ENCODE data around the gene FARP1.

Gene FARP1

DNA sequence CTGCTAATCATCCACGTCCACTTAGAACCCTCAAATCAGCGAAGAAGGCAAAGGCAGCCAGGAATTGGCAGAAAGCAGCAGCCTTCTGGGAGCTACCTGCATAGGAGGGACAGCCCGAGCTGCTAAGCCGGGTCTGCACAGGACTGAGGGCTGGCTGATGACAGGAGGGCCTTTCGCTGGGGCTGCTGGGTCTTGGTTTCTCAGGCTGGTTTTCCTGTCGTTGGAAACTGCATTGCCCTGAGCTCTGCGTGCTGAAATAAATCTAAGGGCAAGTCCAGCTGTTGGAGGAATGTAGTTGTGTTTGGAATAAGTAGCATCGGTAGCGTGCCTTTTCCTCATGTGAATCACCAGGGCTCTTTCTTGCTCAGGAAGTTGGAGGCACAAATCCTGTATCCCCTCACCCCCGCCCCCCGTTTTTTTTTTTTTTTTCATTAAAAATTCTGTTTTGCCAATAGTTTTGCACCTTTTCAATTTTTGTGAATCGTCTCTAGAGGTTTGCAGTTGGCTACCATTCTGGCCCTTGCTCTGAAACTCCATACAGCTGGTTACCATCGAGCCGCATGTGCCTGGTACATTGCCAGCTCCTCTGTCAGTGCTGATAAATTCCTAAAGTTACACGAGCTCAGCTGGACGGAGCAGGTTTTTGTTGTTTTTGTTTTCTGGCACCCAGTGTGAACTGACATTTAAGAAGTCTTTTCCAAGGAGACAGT, 228.1 kb downstream of the FARP1 start:
- DNase-seq: no peak

DNA sequence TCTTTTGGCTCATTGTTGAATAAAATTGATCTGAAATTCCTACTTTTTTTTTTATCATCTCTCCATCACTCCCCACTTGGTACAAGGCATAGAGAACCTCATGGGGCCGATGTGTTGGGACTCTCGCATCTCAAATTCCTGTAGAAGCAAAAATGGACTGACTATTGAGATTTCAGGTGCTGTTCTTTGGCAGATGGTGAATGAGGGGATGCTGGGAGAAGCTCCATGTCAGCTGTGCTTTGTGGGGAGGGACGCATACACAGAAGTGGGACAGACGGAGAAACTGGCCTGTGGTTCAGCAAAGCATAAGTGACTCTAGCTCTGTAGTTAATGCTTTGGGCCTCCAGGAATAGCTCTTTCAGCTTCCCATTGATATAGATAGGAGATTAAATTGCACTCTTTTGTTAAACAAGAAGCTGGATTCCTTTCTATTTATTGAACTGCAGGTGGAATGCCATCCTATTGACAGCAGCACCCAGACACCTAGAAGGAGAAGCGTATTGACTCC, 228.7 kb downstream of the FARP1 start:
- DNase-seq: no peak

DNA sequence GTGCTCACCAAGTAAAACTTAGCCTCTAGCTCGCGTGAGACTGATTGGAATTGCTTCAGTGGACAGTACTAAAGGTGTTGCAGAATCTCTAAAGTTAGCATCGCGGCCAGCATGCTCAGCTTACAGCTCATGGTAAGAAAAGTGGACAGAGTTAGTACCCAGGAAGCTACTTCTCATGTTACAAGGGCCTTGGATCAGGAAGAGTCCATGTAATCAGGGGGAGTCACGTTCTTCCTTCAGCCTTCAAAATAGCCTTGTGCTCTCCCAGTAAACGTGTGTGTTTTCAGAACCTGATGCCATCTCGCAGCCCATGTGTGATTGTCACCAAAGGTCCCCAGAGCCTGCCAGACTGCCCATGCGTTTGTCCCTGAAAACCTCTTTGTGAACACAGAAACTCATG, 230.0 kb downstream of the FARP1 start:
- no peak for DNase-seq

DNA sequence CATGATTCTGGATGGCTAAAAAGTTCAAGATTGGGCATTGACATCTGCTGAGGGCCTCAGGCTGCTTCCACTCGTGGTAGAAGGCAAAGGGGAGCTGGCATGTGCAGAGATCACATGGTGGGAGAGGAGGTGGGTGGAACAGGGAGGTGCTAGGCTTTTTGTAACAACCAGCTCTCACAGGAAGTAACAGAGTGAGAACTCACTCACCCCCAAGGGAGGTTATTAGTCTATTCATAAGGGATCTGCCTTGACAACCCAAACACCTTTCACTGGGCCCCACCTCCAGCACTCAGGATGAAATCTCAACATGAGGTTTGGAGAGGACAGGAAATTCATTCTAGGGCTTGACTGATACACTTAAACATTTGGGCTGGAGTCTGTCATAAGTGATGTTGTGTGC, 231.9 kb downstream of the FARP1 start:
- no peak for DNase-seq

DNA sequence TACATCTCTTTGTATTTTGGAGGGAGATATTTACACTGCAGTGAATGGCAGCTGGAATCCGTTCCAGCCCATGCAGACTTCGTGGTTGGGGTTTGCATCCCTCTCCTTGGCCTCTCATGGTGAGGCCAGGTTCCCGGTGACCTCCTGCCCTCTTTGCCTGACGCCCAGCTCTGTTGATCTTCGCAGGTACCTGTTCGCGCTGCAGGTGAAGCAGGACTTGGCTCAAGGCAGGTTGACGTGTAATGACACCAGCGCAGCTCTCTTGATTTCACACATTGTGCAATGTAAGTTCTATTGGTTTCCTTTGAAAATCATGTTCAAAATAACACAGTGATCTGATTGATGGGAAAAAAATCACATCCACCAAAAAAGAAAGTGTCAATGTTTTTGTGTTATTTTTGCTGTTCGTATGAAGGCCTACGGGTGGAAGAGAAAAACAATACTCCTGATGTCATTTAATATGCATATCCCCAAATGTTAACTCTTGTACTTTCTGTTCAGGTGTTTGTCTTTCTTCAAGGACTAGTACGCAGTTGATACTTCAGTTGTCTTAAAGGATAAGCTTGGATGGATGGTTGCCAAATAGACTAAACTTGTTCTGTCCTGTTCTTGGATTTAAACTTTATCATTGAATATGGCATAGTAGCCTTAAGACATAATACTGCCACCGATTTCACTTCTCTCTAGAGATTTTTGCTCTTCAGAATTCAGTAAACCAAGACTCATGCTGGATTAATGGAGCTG, 234.9 kb downstream of the FARP1 start:
- no peak for DNase-seq

DNA sequence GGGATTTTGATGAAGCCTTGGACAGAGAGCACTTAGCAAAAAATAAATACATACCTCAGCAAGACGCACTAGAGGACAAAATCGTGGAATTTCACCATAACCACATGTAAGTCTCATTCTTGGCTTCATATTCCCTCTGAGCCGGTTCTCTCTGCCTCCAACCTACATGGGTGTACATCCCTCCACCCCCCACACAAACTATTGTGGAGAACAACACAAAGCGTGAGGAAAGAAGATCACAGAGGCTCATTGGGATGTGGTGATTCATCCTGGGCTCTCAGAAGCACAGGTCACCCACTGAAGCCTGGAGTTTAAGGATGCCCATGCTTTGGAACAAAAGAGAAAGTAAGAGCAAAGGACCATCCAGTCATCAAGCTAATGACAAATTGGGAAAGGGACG, 241.8 kb downstream of the FARP1 start:
- no peak for DNase-seq

DNA sequence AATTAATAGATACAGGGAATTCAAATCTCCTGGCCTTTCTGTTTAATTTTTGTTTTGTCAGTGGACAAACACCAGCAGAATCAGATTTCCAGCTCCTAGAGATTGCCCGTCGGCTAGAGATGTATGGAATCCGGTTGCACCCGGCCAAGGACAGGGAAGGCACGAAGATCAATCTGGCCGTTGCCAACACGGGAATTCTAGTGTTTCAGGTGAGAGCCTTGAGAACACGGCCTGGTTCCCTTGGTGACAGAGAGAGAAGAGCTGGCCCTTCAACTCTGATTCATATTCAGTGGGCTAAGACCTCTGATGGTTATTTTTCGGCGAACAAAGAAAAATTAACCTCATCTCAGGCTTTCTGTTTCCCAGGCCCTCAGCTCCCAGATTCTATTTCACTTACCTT, 242.7 kb downstream of the FARP1 start:
- DNase-seq: no peak

DNA sequence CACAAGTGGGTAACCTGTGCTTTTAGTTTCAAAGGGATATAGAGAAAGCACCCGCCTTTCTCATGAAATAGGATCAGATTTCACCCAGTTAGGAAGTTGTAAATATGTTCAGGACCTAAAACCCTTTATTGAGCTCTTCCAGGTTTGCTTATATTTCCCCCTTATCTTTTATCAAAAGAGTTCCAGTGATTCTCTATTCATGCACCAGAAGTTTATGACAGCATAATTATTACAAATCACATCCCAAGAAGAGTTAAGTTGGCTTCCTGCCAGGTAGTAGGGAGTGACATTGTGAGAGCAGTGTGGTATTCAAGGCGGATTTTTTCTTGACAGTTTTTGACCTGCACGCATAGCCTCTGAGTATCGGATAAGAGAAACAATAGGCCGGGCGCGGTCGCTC, 243.7 kb downstream of the FARP1 start:
- no peak for DNase-seq

DNA sequence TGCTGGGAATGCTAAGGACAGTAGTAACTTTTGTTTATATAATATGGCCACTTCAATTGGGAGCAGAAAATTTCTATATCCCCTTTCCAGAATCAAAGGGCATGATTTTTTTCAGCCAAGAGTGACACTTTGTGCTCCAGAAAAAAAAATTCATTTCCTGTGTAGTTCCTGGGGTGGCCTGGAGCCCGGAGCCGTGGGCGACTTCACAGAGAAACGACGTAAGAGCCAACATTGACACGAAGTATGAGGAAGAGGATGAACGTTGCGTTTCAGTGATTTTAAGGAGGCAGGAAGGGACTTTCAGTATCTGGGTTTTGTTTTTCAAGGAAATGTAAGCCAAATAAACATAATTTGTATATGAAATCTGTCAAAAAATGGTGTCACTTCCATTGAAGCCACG, 246.4 kb downstream of the FARP1 start:
- peak in 1 of 4 experiments; percentile 6 for DNase-seq

DNA sequence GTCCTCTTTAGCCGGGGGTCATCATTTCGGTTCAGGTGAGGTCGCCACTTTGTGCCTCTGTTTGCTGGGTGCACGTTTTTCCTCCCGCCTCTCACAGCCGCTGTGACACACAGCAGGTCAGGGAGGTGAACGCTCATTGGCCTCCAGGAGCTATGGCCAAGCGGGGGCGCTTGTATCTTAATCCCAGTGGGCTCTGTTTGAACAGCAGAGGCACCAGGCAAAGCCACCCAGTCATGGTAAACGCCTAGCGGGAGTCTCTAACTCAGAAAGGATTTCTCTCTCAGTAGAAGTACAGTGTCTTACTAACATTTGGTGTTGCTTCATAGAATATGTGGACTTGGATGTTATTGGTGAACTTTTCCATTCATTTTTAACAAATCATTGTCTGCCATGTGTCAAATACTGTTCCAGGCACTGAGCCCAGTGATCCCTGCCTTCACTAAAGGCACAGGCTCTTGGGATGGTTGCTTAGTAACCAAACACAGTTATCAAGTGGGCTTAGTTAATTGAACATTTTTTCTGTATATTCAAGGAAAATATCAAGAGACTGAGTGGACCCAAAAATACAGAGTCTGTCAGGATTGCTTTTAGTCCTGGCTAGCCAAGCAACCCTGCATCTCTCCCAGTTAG, 247.3 kb downstream of the FARP1 start:
- DNase-seq: no peak

DNA sequence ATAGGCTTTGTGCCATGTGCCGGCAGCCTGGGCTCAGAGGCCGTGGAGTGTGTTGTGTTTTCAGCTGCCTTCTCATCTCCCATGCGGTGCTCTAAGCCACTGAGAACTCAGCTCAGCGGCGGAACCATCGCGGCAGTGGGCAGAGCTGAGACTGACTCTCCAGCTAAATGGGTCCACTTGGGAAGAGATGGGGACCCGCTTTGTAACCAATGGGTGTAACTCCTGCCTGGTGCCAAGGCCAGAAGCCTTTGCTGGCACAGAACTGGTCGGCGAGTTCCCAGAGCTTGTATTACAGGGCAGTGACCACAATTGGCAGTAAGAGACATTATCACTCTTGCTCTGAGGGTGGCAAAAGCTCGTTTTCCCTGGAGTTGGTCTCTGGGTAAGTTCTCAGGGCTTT, 251.0 kb downstream of the FARP1 start:
- no peak for DNase-seq

DNA sequence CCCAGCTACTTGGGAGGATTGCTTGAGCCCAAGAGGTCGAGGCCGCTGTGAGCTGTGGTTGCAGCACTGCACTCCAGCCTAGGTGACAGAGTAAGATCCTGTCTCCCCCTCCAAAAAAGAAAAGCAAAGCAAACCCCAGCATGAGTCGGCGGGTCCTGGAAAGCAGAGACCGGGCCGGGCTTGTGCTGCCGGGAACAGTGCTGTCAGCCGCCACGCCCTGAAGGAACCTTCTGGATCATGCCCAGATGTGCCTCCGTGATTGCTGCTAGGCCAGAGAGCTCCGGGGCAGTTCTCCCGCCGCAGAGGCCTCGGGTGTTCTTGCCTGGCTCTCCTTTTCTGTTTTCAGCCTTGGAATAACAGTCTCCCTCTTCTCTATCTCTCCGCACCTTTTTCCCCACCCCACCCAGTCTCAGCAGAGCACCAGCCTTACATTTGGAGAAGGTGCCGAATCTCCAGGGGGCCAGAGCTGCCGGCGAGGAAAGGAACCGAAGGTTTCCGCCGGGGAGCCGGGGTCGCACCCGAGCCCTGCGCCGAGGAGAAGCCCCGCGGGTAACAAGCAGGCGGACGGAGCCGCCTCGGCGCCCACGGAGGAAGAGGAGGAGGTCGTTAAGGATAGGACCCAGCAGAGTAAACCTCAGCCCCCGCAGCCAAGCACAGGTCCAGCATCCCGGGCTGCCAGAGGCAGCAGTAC, 252.1 kb downstream of the FARP1 start:
- no peak for DNase-seq

DNA sequence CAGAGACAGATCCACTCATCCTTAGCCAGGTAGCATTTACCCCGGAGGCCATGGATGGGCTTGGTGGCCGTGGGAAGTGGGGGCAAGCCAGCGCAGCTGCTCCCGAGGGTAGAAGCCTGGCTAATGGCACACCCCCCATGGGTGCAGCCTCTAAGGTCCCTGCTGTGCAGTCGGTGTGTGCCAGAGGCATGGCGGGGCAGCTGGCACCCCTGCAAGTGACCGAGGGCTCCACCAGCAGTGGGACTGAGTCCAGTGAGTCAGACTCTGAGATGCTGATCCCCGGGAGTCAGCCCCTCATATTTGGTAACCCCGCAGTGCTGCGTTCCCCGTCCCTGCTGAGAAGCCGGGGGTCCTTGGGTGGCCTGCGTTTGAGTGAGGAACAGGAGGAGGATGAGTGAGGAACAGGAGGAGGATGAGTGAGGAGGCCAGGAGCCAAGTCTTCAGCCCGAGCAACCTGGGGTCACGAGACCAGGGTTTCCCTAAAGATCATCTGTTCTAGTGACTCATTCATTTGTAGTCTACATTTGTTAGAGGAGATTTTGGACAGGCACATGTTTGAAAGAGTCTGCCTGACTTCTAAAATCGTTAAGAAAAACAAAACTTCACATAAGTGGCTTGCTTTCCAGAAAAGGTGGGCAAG, 253.3 kb downstream of the FARP1 start:
- DNase-seq: no peak

DNA sequence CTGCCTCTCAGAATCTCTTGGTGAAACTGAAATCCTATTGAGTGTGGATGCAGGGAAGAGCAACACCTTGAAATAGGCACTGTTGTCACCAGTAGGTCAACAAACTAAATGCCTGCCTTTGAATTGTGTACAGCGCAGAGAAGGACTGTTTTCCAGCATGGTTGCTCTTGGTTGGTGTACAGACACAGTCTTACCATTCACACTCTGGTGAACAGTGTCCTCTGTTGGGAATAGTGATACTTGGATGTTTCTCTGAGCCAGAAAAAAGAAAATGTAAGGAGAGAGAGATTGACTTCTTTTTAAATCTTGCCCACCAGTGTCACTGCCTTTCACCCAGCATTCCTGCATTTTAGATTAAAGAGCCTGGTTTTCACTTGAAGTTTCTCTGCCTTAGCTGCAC, 254.3 kb downstream of the FARP1 start:
- no peak for DNase-seq

DNA sequence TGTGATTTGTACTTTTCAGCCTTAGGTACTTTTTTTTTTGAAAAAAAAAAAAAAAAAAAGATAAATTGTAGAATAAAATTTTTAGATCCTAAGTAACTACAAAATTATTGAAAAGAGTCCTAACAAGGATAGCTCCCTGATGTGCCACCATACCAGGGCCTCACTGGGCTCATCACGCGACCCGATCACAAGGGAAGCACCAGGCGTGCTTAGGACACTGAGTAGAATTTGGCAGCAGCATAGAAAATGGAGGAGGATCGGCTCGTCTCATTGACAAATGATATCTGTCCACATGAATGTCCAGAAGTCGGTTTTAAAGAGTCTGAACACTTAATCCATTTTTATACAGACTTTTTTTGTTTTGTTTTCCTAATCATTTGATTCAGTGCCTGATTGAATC, 255.0 kb downstream of the FARP1 start:
- DNase-seq: no peak

DNA sequence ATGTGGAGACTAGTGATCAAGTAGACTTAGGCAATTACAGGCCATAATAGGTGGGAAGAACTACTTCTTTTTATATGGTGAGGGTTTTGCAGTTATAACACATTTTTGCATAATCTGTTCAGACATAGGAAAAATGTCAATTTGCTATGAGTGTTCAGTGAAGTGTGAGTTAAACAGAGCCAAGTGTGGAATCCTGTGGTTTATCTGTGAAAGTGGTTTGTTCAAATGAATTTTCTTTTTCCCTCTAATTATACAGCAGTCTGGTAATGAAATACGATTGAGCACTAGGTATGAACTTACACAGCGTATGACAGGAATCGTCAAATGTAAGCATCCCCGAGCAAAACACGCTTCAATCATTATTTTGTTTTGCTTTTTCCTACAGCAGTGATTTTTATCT, 255.7 kb downstream of the FARP1 start:
- no peak for DNase-seq

DNA sequence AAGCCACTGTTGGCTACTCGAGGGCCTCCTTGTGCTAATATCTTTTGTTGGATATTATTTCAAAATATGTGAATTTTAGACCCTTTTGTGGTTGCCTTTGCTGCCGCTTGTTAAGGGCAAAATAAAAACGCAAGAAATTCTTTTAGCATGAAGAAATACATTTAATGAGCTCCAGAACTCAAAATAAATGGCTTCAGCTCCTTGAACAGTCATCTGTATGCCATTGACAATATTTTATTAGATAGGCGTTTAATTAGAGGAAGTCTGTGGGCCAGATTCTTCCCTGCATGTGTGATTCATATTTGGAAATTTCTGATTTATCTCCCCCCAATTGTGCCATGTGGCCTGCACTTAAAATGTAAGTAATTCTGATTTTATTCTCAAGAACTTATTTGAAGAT, 256.9 kb downstream of the FARP1 start:
- no peak for DNase-seq

DNA sequence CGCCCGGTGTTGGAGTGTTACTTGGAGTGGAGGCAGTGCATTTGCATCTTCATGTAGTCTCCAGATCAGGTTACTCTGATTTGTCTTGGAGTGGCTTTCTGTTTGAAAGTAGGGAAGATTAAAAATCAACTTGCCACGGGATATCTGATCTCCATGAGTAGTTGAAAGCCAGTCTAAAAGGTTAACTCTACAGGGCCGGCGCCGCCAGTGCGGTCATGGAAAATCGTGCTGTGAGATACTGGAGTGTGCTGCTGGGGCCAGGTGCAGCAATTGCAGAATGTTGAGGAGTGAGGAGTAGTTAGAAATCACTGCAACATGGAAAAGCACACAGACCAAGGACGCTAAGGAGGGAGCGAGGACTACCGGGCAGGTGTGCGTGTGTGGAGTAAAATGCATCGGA, 259.0 kb downstream of the FARP1 start:
- no peak for DNase-seq

DNA sequence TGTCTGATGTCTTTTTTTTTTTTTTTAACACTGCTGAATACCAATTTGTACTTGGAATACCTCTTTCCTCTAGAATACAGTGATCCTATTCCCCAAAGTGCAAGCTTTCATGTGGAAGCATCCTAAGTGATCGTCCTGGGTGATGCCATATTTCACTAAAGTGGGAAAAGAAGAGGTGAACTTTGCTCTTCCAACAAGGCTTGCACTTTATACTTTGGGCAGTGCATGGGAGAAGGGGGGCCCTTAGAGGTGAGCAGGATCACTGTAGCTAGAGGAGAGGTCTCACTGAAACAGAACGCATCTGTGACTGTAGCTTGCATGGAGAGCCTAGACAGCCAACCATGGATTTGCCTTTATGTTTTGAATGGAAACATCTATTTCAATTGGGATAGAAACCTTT, 260.2 kb downstream of the FARP1 start:
- DNase-seq: no peak

DNA sequence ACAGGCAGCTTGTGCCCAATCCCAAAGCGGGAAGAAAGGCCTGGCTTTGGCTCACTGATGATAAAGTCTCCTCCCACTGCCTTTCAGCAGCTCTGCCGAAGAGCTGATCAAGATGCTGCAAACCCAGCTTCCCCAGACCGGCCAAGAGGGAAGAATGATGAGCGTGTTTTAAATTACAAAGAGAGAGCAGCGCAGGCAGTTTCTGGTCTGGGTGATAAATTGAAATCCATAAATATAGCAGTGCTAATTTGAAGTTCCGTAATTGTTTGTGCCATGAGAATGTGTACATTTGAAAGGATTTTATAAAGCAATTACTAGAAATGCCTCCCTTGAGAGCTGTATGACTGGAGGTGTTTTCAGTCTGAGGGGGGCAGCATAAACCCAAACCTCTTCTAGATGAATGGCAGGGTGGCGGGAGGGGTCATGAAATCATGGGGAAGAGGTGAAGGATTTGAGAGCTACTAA, 262.2 kb downstream of the FARP1 start:
- no peak for DNase-seq

DNA sequence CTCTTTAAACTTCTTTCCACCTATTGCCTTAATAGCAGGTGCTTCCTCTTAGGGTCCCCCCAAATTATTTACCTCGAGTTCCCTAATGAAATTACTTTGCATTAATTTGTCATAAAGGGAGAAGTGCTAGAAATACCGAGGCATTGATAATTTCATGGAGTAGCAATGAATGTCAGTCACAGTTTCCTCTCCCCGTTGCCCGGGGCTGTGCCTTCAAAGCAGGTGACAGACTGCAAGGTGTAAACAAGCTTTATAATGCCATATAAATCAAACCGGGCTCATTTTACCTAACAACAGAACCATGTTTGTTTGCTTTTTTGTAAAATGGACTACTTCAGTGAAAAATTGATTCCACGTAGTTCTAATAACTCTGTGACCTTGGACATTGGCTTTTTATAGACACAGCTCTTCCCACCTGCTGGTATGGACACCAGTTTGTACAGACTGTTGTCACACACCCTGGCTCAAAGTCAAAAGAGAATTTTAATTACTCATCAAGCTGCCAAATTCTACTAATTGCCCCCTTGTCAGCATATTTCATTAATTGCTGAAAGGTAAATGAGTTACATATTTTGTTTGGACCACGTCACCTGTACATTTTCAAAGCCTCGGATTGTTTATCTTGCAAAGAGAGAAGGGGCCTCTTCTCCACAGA, 262.9 kb downstream of the FARP1 start:
- DNase-seq: no peak

DNA sequence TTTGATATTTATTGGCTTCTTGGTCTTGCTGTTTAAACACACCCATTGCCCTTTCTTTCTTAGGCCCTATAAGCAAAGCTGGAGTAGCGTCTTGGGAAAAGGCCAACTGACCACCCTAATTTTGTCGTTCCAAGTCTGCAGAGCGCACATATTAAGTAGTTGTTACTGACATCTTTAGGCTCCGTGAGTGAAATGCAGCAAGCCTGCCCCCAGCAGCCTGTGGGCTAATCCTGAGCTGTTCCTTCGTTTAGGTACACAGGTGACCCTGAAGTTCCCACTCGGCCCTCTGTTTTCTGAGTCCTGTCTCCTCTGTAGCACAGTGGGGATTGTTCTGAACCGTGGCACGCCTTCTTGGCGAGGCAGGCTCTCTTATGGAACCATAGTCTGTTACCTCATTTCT, 263.5 kb downstream of the FARP1 start:
- DNase-seq: no peak

Measured in suppressor macrophage (primary cell).